LNCAP (cell line): Measurements from ENCODE around the gene IPO9.

Source experiments
- TF ChIP-seq, protein P1 (sequence below): fragments of 450-650 bp; IDR thresholded peaks from 2 replicates; pipeline ENCODE4 v1.5.1; 2017; ENCODE audit warnings: mild to moderate bottlenecking

The IPO9 gene

DNA sequence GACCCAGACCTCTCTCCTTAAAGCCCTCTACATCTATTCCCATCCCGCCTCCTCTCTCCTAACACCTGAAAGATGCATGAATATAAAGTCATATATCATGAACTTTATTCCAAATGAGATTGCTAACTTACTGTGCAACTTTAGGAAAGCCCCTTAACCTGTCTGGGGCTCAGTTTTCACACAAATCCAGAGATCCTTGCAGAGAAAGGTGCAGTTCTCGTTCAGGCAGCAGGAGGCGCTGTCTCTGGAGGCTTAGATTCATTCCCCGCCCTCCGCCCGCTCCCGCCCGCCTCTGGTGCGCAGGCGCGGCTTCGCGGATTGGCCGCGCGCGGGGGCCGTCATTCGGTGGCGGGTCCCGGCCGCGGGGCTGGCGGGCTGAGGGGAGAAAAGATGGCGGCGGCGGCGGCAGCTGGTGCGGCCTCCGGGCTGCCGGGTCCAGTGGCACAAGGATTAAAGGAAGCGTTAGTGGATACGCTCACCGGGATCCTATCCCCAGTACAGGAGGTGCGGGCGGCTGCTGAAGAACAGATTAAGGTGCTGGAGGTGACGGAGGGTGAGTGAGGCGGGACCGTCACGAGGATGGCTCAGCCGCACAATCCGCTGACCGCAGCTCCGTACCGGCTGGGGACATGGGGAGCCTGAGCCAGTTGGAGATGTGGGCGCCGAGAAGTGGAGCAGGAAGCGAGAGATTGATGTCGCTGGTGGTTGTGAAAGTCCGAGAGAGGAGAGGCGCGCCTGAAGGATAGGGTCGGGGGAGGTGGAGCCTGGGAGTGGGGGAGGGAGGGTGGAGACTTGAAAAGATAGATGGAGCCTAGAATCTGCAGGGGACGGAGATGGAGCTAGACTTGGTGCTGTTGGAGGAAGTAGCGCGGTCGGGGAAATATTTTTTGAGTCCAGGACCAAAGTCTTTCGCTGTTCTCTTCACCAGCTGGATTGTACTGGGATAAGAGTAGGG lies at the start of gene IPO9:
Gene IPO9, plus strand, starts transcription at position 338 of the 955 bp plus-strand sequence. Its CDS starts 53 bp downstream, at position 391.
- TF ChIP-seq, protein P1, sequence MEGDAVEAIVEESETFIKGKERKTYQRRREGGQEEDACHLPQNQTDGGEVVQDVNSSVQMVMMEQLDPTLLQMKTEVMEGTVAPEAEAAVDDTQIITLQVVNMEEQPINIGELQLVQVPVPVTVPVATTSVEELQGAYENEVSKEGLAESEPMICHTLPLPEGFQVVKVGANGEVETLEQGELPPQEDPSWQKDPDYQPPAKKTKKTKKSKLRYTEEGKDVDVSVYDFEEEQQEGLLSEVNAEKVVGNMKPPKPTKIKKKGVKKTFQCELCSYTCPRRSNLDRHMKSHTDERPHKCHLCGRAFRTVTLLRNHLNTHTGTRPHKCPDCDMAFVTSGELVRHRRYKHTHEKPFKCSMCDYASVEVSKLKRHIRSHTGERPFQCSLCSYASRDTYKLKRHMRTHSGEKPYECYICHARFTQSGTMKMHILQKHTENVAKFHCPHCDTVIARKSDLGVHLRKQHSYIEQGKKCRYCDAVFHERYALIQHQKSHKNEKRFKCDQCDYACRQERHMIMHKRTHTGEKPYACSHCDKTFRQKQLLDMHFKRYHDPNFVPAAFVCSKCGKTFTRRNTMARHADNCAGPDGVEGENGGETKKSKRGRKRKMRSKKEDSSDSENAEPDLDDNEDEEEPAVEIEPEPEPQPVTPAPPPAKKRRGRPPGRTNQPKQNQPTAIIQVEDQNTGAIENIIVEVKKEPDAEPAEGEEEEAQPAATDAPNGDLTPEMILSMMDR, result peak; percentile 99

DNA sequence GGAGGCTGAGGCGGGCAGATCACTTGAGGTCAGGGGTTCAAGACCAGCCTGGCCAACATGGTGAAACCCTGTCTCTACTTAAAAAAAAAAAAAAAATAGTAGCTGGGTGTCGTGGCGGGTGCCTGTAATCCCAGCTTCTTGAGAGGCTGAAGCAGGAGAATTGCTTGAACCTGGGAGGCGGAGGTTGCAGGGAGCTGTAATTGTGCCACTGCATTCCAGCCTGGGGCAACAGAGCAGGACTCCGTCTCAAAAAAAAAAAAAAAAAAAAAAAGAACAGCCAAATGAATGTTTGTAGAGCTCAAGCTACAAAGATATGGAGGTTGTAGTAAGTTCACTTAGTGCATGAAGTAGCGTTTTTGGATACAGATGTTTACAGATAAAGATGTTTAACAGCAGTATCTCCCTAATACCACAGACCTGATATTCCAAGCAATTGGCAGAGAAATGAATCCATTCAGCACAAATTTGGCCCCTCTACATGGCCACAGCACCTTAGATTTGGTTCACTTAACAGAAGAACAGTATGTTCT lies 49.5 kb upstream of the IPO9 start:
- TF ChIP-seq, protein P1, result no peak

DNA sequence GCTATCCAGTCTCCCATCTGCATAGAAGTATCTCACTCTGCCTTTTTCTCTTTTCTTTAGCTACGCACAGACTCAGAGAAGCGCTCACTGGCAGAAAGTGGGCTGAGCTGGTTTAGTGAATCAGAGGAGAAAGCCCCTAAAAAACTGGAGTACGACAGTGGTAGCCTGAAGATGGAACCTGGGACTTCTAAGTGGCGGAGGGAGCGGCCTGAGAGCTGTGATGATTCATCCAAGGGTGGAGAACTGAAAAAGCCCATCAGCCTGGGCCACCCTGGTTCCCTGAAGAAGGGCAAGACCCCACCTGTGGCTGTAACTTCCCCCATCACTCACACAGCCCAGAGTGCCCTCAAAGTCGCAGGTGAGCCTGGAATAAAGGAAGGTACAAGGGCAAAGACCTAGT lies 48.0 kb upstream of the IPO9 start:
- TF ChIP-seq, protein P1, result no peak

DNA sequence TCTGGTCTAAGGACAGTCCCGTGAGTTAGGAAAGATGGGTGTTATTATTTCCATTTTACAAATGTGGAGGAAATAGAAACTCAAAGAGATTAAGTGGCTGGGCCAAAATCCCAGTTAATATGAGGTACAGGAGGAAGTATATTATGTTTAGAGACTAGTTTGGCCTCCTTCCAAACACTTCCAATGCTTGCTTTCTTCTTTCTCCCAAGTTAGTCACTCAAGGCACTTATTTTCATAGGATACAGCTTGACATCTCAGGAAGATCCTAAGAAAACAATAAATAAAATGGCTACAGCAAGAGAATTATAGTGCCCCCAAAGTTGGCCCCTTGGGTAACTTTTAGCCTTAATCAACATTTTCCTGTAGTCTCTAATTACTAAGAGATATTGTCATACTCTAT lies 47.5 kb upstream of the IPO9 start:
- TF ChIP-seq, protein P1, result no peak

DNA sequence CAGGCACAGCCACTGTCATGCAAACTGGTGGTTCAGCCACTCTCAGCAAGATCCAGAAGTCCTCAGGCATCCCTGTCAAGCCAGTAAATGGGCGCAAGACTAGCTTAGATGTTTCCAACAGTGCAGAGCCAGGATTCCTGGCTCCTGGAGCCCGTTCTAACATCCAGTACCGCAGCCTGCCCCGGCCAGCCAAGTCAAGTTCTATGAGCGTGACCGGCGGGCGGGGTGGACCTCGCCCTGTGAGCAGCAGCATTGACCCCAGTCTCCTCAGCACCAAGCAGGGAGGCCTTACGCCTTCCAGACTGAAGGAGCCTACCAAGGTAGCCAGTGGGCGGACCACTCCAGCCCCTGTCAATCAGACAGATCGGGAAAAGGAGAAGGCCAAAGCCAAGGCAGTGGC lies 46.6 kb upstream of the IPO9 start:
- TF ChIP-seq, protein P1, result no peak

DNA sequence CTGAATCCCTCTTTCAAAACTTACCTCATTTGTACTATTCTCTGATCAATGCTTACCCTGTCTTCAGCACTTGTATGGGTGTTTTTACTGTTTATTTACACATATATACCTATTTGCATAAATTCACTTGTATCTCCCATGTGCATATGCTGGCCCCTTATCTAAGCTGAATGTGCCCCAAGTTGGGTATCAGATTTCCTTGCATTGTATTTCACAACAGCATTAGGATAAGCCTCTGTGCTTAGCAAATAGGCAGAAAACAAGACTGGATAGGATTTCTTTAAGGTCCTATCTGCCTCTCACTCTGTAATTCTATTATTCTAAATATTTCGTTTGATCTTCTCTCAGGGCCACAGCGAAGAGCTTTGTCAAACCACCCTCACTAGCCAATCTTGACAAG lies 45.9 kb upstream of the IPO9 start:
- TF ChIP-seq, protein P1, result no peak

DNA sequence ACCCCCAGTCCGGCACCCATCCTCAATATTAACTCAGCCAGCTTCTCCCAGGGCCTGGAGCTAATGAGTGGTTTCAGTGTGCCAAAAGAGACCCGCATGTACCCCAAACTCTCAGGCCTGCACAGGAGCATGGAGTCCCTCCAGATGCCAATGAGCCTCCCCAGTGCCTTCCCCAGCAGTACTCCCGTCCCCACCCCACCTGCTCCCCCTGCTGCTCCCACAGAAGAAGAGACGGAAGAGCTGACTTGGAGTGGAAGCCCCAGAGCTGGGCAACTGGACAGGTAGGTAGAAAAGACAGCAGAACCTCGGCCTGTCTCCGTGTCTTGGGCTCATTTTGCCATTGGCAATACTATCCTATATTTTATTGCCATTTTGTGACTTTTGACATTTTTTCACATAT lies 45.4 kb upstream of the IPO9 start:
- TF ChIP-seq, protein P1, result no peak
